ENCODE results near the gene PGLYRP4. TPM values are rescaled to one million over a fixed set of nuclear protein-coding genes. Genes with fewer than 3 reads are reported as not detected.

The PGLYRP4 gene
- total RNA-seq, 1 experiment from 2014 or later, result not detected

GRCh38 chr1:153342178-153342577 is 6.5 kb downstream of the PGLYRP4 start:
- no TSS peak for BruUV-seq (replicated peaks)
- no peaks in the 10 kb centered on the region for H3K36me3 ChIP-seq (ENCODE audit: control insufficient read depth, insufficient read depth, low read length)
- no peak for ATAC-seq
- ChIA-PET POLR2A (no interaction called here), CTCF (no interaction called here)
- H3K9me3 ChIP-seq (ENCODE audit: control insufficient read depth, insufficient read depth, low read depth, low read length), result no peaks in the 10 kb centered on the region
- peaks cover 3% of the 10 kb centered on the region; the same call in 1 of the 2 replicates for H3K4me1 ChIP-seq (ENCODE audit: control insufficient read depth, insufficient read depth, low read length)
- TF ChIP-seq SIN3A (IDR thresholded peaks at IDR 0.05; ENCODE audit: borderline replicate concordance, insufficient read depth, low read depth, low read length) (no peak), REST (IDR thresholded peaks at IDR 0.05; ENCODE audit: insufficient read depth in 1 of 2, low read depth in 2 of 2, low read length in 1 of 2) (no peak)
- H3K27ac ChIP-seq (ENCODE audit: low read length), result no peak overlapping the region
- no peak for DNase-seq (ENCODE audit: low read depth, low spot score)
- in situ Hi-C loops (cut with HindIII; ENCODE audit: low pct_unique_long_range_greater_than_20kb, low sequenced_read_pairs) (no loop called here), intact Hi-C loops (cut with micrococcal nuclease; ENCODE audit: unreplicated experiment) (no loop called here)
- H3K4me3 ChIP-seq (ENCODE audit: low read depth in 2 of 2, low read length in 2 of 2), result no peak overlapping the region
- peaks cover 10% of the 10 kb centered on the region for H3K27me3 ChIP-seq (ENCODE audit: control insufficient read depth, insufficient read depth, low read length)

- H3K36me3 ChIP-seq (ENCODE audit: control insufficient read depth, insufficient read depth, low read length), result no peaks in the 10 kb centered on the region
- intact Hi-C loops (cut with micrococcal nuclease; ENCODE audit: unreplicated experiment) (no loop called here), in situ Hi-C loops (cut with HindIII; ENCODE audit: low pct_unique_long_range_greater_than_20kb, low sequenced_read_pairs) (no loop called here)
- no peaks in the 10 kb centered on the region for H3K9me3 ChIP-seq (ENCODE audit: control insufficient read depth, insufficient read depth, low read depth, low read length)
- ChIA-PET POLR2A (no interaction called here), CTCF (no interaction called here)
- ATAC-seq (no peak), DNase-seq (ENCODE audit: low read depth, low spot score) (no peak)
- peaks cover 10% of the 10 kb centered on the region for H3K27me3 ChIP-seq (ENCODE audit: control insufficient read depth, insufficient read depth, low read length)
- H3K4me1 ChIP-seq (ENCODE audit: control insufficient read depth, insufficient read depth, low read length), result peaks cover 3% of the 10 kb centered on the region; the same call in 1 of the 2 replicates
- TF ChIP-seq SIN3A (IDR thresholded peaks at IDR 0.05; ENCODE audit: borderline replicate concordance, insufficient read depth, low read depth, low read length) (no peak), CTCF (IDR thresholded peaks at IDR 0.05) (no peak), TCF7L2 (IDR thresholded peaks at IDR 0.05; ENCODE audit: low read depth, low read length) (no peak), POLR2AphosphoS5 (IDR thresholded peaks at IDR 0.05; ENCODE audit: low read depth, low read length) (no peak), REST (IDR thresholded peaks at IDR 0.05; ENCODE audit: insufficient read depth in 1 of 2, low read depth in 2 of 2, low read length in 1 of 2) (no peak)
- no TSS peak for BruUV-seq (replicated peaks)
- H3K27ac ChIP-seq (ENCODE audit: low read length), result no peak overlapping the region
- no peak overlapping the region for H3K4me3 ChIP-seq (ENCODE audit: low read depth in 2 of 2, low read length in 2 of 2)
Measured at GRCh38 chr1:153341431-153341934, 7.2 kb downstream of the PGLYRP4 start.

Measured in Panc1 (cell line).